Kidney epithelial cell (primary cell): ENCODE results near the gene ANXA9. TPM values are rescaled to one million over a fixed set of nuclear protein-coding genes. Genes with fewer than 3 reads are reported as not detected.

Source experiments
- DNase-seq: peaks from one replicate; pipeline ENCODE4 v3.0.0-alpha.2; 2010; ENCODE audit warnings: low read depth
- H3K27me3 ChIP-seq: 2 replicates; pipeline ENCODE4 v1.6.0; 2011; ENCODE audit warnings: low read length; ENCODE audit not compliant: control insufficient read depth, insufficient read depth
- H3K36me3 ChIP-seq: 2 replicates; pipeline ENCODE4 v1.5.1; 2011; ENCODE audit warnings: low read length; ENCODE audit not compliant: control insufficient read depth, insufficient read depth
- H3K4me3 ChIP-seq: 2 replicates; pipeline ENCODE4 v1.5.1; 2011; ENCODE audit warnings: low read depth, mild to moderate bottlenecking, control low read depth, low read length
- CTCF ChIP-seq: IDR thresholded peaks from 2 replicates; pipeline ENCODE4 v1.5.1; 2011; ENCODE audit warnings: mild to moderate bottlenecking, moderate library complexity, low read length, control low read depth, inconsistent platforms; ENCODE audit not compliant: insufficient read depth, poor library complexity, severe bottlenecking
- total RNA-seq: library from RNA; depleted of rRNA; stranded (reverse); fragments of >200 nt; gene quantifications from 2 replicates; pipeline ENCODE4 v1.2.3, GENCODE V29; 2015

Gene ANXA9
- 0.21 and 1.3 TPM in 2 replicates for total RNA-seq

- no peak for TF ChIP-seq CTCF
- no peak for DNase-seq
- no peaks in the 10 kb centered on the region for H3K27me3 ChIP-seq
- no peak within 1 kb of the TSS for H3K4me3 ChIP-seq
- H3K36me3 ChIP-seq, result no peaks in the 10 kb centered on the region
Measured at GRCh38 chr1:150981805-150982712, at the start of gene ANXA9. Gene ANXA9 (plus strand): TSS chr1:150982292. CDS start chr1:150983106, 814 bp downstream.

- TF ChIP-seq CTCF, result no peak
- DNase-seq, result no peak
- Histone ChIP-seq H3K27me3 (no peaks in the 10 kb centered on the region), H3K36me3 (peaks cover 2% of the 10 kb centered on the region), H3K4me3 (no peak overlapping the region)
Measured at GRCh38 chr1:150944856-150945255, 37.2 kb upstream of the ANXA9 start.

GRCh38 chr1:150954708-150955107 lies 27.4 kb upstream of the ANXA9 start:
- no peaks in the 10 kb centered on the region for H3K36me3 ChIP-seq
- H3K4me3 ChIP-seq, result no peak overlapping the region
- TF ChIP-seq CTCF, result no peak
- DNase-seq, result no peak
- H3K27me3 ChIP-seq, result no peaks in the 10 kb centered on the region

- Histone ChIP-seq H3K4me3 (no peak overlapping the region), H3K27me3 (no peaks in the 10 kb centered on the region), H3K36me3 (no peaks in the 10 kb centered on the region)
- no peak for DNase-seq
- no peak for TF ChIP-seq CTCF
Measured at GRCh38 chr1:150955280-150955679, 26.8 kb upstream of the ANXA9 start.

- DNase-seq, result no peak
- H3K27me3 ChIP-seq, result no peaks in the 10 kb centered on the region
- no peak overlapping the region for H3K4me3 ChIP-seq
- TF ChIP-seq CTCF, result no peak
- H3K36me3 ChIP-seq, result no peaks in the 10 kb centered on the region
Measured at GRCh38 chr1:150957666-150958065, 24.4 kb upstream of the ANXA9 start.
